Measurements from ENCODE around the gene SEC63.
"Not testable (repeated sequence)": the region's sequence is repeated elsewhere in the genome, so short reads cannot be mapped to it uniquely, and the experiment has no call there.

Gene SEC63

GRCh38 chr6:107943626-107944439, 14.2 kb downstream of the SEC63 start:
- H3K27me3 ChIP-seq (ENCODE audit: control insufficient read depth, insufficient read depth, low read length), result no peaks in the 10 kb centered on the region
- no peaks in the 10 kb centered on the region for H3K9me3 ChIP-seq (replicated peaks; ENCODE audit: low read length)
- H3K4me3 ChIP-seq (ENCODE audit: low read length), result no peak overlapping the region
- no peak overlapping the region for H3K4me2 ChIP-seq (ENCODE audit: low read length)
- peaks cover 3% of the 10 kb centered on the region for H3K36me3 ChIP-seq (ENCODE audit: insufficient read depth, low read length)
- H3K4me1 ChIP-seq (ENCODE audit: control insufficient read depth, insufficient read depth, low read length), result no peaks in the 10 kb centered on the region
- no peak overlapping the region for H3K9ac ChIP-seq (ENCODE audit: low read depth, low read length)

DNA sequence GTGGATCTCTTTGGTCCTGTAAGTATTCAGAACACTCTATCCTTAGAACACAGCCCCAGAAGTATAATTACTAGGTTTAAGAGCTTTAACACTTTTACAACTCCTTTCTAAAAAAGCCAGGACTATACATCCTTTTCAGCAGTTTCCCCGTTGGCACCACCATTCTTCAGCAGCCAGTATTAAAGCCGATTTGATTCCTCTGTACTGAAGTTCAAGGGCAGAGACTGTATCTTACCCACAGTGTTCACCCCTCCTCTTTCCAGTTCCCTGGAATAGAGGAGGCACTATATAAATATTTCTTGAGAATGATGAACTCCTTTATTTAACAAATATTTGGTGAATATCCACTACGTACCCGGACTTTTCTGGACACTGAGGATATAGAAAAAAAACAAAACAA, 15.9 kb downstream of the SEC63 start:
- Histone ChIP-seq H3K4me2 (ENCODE audit: low read length) (no peak overlapping the region), H3K36me3 (ENCODE audit: insufficient read depth, low read length) (peaks cover 3% of the 10 kb centered on the region), H3K4me3 (ENCODE audit: low read length) (no peak overlapping the region), H3K9ac (ENCODE audit: low read depth, low read length) (no peak overlapping the region), H3K9me3 (replicated peaks; ENCODE audit: low read length) (no peaks in the 10 kb centered on the region), H3K27me3 (ENCODE audit: control insufficient read depth, insufficient read depth, low read length) (no peaks in the 10 kb centered on the region), H3K4me1 (ENCODE audit: control insufficient read depth, insufficient read depth, low read length) (no peaks in the 10 kb centered on the region)

DNA sequence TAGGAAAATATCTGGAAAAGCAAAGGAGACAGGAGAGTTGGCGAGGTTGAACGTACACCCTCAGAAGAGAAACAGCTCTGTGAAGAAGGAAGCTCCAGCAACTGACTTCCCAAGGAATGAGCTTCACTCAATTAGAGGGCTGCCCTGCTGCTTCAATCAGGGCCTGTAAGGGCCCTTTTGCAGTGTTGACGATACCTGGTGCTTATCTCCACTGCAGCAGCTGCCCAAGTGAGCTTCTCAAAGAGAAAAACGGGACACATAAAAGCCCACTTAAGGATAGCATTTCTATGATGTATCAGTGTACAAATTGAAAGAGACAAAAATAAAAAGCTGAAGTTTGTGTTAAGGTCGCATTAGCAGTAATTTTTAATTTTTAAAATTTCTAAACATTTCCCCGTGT, 16.4 kb downstream of the SEC63 start:
- Histone ChIP-seq H3K4me2 (ENCODE audit: low read length) (no peak overlapping the region), H3K27me3 (ENCODE audit: control insufficient read depth, insufficient read depth, low read length) (no peaks in the 10 kb centered on the region), H3K4me3 (ENCODE audit: low read length) (no peak overlapping the region), H3K9ac (ENCODE audit: low read depth, low read length) (no peak overlapping the region), H3K36me3 (ENCODE audit: insufficient read depth, low read length) (peaks cover 3% of the 10 kb centered on the region), H3K4me1 (ENCODE audit: control insufficient read depth, insufficient read depth, low read length) (peaks cover 2% of the 10 kb centered on the region), H3K9me3 (replicated peaks; ENCODE audit: low read length) (no peaks in the 10 kb centered on the region)

DNA sequence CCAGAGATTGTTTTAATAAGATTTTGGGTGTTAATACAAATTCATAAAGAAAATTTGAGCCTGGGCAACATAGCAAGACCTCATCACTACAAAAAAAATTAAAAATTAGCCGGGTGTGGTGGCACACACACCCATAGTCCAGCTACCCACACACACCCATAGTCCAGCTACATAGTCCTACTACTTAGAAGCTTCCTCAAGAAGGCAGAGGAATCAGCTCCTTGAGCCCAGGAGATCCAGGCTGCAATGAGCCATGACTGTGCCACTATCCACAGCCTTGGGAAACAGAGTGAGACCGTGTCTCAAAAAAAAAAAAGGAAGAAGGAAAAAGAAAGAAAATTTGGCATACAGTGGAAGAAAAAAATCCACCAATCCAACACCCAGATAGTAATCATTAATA, 16.8 kb downstream of the SEC63 start:
- Histone ChIP-seq H3K4me1 (ENCODE audit: control insufficient read depth, insufficient read depth, low read length) (peaks cover 5% of the 10 kb centered on the region), H3K4me3 (ENCODE audit: low read length) (no peak overlapping the region), H3K9ac (ENCODE audit: low read depth, low read length) (no peak overlapping the region), H3K4me2 (ENCODE audit: low read length) (no peak overlapping the region), H3K27me3 (ENCODE audit: control insufficient read depth, insufficient read depth, low read length) (no peaks in the 10 kb centered on the region), H3K9me3 (replicated peaks; ENCODE audit: low read length) (no peaks in the 10 kb centered on the region), H3K36me3 (ENCODE audit: insufficient read depth, low read length) (peaks cover 3% of the 10 kb centered on the region)

- H3K36me3 ChIP-seq (ENCODE audit: insufficient read depth, low read length), result not testable (repeated sequence)
Observed at GRCh38 chr6:107936910-107937292, 21.1 kb downstream of the SEC63 start.

GRCh38 chr6:107936162-107936909, 21.7 kb downstream of the SEC63 start:
- H3K36me3 ChIP-seq (ENCODE audit: insufficient read depth, low read length), result peaks cover 4% of the 10 kb centered on the region
- H3K9ac ChIP-seq (ENCODE audit: low read depth, low read length), result no peak overlapping the region
- H3K9me3 ChIP-seq (replicated peaks; ENCODE audit: low read length), result no peaks in the 10 kb centered on the region
- no peak overlapping the region for H3K4me2 ChIP-seq (ENCODE audit: low read length)
- H3K4me1 ChIP-seq (ENCODE audit: control insufficient read depth, insufficient read depth, low read length), result peaks cover 5% of the 10 kb centered on the region
- no peak overlapping the region for H3K4me3 ChIP-seq (ENCODE audit: low read length)
- no peaks in the 10 kb centered on the region for H3K27me3 ChIP-seq (ENCODE audit: control insufficient read depth, insufficient read depth, low read length)

More at GRCh38 chr6:107936910-107937292, 21.1 kb downstream of the SEC63 start:
- H3K9ac ChIP-seq (ENCODE audit: low read depth, low read length); H3K9me3 ChIP-seq (replicated peaks; ENCODE audit: low read length); H3K4me2 ChIP-seq (ENCODE audit: low read length); H3K27me3 ChIP-seq (ENCODE audit: control insufficient read depth, insufficient read depth, low read length); H3K4me1 ChIP-seq (ENCODE audit: control insufficient read depth, insufficient read depth, low read length); H3K4me3 ChIP-seq (ENCODE audit: low read length): not testable (repeated sequence)

DNA sequence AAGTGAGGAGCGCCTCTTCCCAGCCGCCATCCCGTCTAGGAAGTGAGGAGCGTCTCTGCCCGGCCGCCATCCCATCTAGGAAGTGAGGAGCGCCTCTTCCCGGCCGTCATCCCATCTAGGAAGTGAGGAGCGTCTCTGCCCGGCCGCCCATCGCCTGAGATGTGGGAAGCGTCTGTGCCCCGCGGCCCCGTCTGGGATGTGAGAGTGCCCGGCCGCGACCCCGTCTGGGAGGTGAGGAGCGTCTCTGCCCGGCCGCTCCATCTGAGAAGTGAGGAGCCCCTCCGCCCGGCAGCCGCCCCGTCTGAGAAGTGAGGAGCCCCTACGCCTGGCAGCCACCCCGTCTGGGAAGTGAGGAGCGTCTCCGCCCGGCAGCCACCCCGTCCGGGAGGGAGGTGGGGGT, 23.8 kb downstream of the SEC63 start:
- H3K27me3 ChIP-seq (ENCODE audit: control insufficient read depth, insufficient read depth, low read length); H3K4me3 ChIP-seq (ENCODE audit: low read length); H3K9me3 ChIP-seq (replicated peaks; ENCODE audit: low read length); H3K9ac ChIP-seq (ENCODE audit: low read depth, low read length); H3K36me3 ChIP-seq (ENCODE audit: insufficient read depth, low read length); H3K4me2 ChIP-seq (ENCODE audit: low read length); H3K4me1 ChIP-seq (ENCODE audit: control insufficient read depth, insufficient read depth, low read length): not testable (repeated sequence)

DNA sequence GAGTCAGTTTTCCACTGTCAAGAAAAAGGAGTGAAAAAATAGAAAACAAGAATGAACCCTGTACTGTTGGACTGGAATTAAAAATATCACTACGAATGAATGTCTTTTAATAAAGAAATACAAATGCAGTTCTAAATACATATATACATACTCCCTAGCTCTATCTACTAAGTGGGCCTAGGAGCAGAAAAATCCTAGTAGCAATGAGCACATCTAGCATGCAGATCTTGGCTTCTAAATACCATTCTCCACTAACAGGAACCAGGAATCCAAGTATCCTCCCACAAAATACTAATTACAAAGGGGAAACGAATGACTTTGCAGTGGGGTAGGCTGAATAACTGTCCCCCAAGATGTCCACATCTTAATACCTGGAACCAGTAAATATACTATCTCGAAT, 25.4 kb downstream of the SEC63 start:
- Histone ChIP-seq H3K9ac (ENCODE audit: low read depth, low read length) (no peak overlapping the region), H3K36me3 (ENCODE audit: insufficient read depth, low read length) (peaks cover 4% of the 10 kb centered on the region), H3K4me1 (ENCODE audit: control insufficient read depth, insufficient read depth, low read length) (peaks cover 6% of the 10 kb centered on the region), H3K4me3 (ENCODE audit: low read length) (no peak overlapping the region), H3K9me3 (replicated peaks; ENCODE audit: low read length) (no peaks in the 10 kb centered on the region), H3K27me3 (ENCODE audit: control insufficient read depth, insufficient read depth, low read length) (no peaks in the 10 kb centered on the region), H3K4me2 (ENCODE audit: low read length) (no peak overlapping the region)

GRCh38 chr6:107931894-107932293, 26.1 kb downstream of the SEC63 start:
- Histone ChIP-seq H3K9ac (ENCODE audit: low read depth, low read length) (no peak overlapping the region), H3K36me3 (ENCODE audit: insufficient read depth, low read length) (peaks cover 4% of the 10 kb centered on the region), H3K4me3 (ENCODE audit: low read length) (no peak overlapping the region)

GRCh38 chr6:107928984-107929383, 29.0 kb downstream of the SEC63 start:
- Histone ChIP-seq H3K4me1 (ENCODE audit: control insufficient read depth, insufficient read depth, low read length) (peaks cover 7% of the 10 kb centered on the region), H3K36me3 (ENCODE audit: insufficient read depth, low read length) (peaks cover 4% of the 10 kb centered on the region), H3K27me3 (ENCODE audit: control insufficient read depth, insufficient read depth, low read length) (no peaks in the 10 kb centered on the region), H3K9ac (ENCODE audit: low read depth, low read length) (no peak overlapping the region), H3K4me2 (ENCODE audit: low read length) (no peak overlapping the region), H3K9me3 (replicated peaks; ENCODE audit: low read length) (no peaks in the 10 kb centered on the region), H3K4me3 (ENCODE audit: low read length) (no peak overlapping the region)

More at GRCh38 chr6:107931894-107932293, 26.1 kb downstream of the SEC63 start:
- Histone ChIP-seq H3K4me1 (ENCODE audit: control insufficient read depth, insufficient read depth, low read length) (peaks cover 12% of the 10 kb centered on the region), H3K4me2 (ENCODE audit: low read length) (no peak overlapping the region), H3K27me3 (ENCODE audit: control insufficient read depth, insufficient read depth, low read length) (no peaks in the 10 kb centered on the region), H3K9me3 (replicated peaks; ENCODE audit: low read length) (no peaks in the 10 kb centered on the region)

DNA sequence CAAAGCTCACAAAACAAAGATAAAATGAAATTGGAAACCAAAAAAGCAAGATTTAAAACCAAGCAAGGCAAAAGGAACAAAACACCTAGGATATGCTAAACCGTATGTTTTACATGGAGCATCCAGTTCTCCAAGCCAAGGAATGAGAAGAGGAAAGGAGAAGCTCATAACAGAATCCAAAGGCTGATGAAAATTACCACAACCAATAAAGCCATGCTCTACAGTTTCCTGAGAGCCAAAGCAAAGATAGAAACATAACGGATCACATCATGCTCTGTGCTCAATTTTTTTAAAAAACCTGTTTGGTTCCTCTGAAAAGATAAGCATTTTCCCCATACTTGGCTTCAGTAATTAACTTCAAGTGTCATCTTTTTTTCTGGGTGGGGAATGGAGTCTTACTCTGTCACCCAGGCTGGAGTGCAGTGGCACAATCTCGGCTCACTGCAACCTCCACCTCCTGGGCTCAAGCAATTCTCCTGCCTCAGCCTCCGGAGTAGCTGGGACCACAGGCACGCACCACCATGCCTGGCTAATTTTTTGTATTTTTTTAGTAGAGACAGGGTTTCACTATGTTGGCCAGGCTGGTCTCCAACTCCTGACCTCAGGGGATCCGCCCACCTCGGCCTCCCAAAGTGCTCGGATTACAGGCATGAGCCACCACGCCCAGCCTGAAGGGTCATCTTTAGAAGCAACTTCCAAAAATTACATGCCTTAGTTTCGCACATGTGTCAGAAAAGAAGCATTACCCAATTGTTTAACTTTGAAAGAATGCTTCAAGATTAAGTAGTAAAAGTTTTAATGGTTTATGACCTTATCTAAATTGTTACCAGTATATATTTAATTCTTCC, 31.1 kb downstream of the SEC63 start:
- not testable (repeated sequence) for H3K9ac ChIP-seq (ENCODE audit: low read depth, low read length); H3K27me3 ChIP-seq (ENCODE audit: control insufficient read depth, insufficient read depth, low read length); H3K36me3 ChIP-seq (ENCODE audit: insufficient read depth, low read length); H3K4me3 ChIP-seq (ENCODE audit: low read length); H3K4me2 ChIP-seq (ENCODE audit: low read length); H3K4me1 ChIP-seq (ENCODE audit: control insufficient read depth, insufficient read depth, low read length); H3K9me3 ChIP-seq (replicated peaks; ENCODE audit: low read length)

Measured in skeletal muscle satellite cell (primary cell).